ENCODE data around the gene BSCL2.
"Not testable (repeated sequence)": the region's sequence is repeated elsewhere in the genome, so short reads cannot be mapped to it uniquely, and the experiment has no call there.

Gene BSCL2

DNA sequence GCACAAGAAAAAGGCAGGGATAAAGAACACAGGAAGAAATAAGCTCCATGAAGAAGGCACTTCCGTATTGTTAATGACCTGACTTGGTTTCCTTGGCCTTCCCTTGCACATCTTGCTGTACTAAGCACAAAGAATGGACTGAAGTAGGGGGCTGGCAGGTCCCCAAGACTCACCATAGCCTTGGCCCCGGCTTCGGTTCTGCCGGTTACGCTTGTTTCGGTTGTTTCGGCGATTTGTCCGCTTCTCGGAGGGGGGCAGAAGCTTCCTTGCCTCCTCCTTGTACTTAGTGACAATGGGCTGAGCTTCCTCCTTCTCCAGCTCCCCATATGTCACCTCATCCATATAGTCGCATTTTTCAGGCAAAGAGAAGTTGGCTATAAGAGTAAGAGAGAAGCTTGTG lies 9.6 kb upstream of the BSCL2 start:
- FAIRE-seq, result no peak

DNA sequence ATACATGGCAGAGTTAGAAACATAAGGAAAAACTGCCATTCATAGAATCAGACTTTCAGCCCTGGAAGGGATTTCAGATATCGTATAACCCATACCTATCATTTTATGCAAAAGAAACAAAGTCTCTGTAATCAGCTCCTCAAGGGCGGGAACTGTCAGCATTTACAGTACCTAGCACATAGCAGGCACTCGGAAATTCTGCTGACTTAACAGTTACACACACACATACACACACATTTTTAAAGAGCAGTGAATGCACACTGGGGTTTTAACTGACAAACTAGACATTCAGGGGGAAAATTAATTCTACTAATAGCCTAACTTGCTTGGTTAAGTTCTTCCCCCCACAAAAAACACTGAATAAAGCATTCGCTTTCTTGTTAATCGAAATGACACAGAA lies 9.0 kb upstream of the BSCL2 start:
- no peak for FAIRE-seq

DNA sequence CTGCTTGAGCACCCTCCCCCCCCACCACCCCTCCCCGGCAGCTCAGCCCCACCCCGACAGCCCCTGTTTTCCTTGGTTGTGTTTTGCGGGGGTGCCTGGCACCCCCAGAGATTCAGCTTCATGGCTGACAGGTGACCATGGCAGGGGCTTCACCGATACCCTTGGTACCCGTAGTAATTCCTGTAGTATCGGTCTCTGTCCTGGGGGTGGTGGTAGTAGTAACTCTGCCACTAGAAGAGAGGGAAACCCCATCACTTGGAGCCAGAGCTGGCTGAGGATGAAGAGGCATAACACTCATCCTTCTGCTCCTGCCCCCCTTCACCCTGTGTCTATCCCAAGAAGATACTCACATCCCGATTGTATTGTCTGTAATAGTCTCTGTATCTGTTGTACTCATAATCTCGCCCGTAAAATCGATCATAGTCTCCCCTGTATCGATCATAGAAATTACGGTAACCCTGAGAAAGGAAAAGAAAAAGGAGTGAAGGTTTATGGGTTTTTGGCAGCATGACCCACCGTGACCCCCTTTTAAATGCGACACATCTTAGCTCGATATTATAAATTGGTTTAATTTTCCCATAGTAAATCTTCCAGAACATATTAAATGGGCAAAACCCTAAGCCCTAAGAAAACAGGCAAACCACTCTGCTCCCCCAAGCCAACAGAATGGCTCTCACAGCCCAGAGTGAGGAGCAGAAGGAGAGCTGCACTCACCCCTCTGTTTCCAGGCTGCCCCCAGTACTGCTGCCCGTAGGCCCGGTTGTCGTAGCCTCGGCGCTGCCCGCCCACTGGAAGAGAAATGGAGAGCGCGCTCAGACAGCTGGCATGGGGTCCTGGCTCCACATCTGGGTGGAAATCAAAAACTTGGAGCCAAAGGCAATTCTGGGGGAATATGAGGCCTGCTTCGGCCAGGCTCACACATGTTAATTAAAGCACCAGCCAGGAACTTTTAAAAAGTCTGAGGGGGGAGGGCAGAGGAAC lies 8.2 kb upstream of the BSCL2 start:
- FAIRE-seq, result no peak

DNA sequence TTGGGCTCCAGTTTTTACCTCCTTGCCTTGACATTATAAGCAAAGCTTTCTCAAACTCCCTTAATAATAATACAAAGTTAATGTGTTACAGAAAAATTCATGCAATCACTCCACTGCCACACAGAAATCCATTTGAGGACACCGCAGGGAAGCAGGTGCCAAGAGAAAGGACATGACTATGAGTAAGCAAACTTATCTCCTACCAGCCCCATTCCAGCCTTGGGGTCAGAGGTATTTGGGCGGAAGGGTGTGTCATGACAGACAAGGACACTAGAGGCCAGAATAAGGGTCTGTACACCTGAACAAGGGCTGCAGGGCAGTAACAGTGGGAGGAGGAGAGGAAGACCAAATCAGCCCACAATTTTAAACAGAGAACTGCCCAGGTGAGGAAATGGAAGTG lies 6.1 kb upstream of the BSCL2 start:
- no peak for FAIRE-seq

DNA sequence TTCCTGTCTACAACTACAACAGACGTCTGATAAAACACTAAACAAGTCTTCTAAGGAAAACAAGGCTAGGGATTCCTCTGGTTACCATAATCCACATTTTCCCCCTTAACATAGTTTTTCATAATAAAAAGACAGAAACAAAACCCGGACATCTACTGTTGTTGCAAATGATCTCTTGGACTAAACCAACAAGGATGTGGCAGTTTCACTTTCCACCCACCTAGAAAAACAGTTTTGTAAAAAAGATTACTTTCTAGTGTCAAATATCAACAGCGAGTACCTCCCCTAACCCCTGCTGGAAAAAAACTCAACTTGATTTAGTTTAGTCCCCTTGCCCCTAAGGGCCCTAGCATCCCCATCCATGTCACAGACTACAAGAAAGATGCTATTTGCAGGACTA lies 5.6 kb upstream of the BSCL2 start:
- no peak for FAIRE-seq

DNA sequence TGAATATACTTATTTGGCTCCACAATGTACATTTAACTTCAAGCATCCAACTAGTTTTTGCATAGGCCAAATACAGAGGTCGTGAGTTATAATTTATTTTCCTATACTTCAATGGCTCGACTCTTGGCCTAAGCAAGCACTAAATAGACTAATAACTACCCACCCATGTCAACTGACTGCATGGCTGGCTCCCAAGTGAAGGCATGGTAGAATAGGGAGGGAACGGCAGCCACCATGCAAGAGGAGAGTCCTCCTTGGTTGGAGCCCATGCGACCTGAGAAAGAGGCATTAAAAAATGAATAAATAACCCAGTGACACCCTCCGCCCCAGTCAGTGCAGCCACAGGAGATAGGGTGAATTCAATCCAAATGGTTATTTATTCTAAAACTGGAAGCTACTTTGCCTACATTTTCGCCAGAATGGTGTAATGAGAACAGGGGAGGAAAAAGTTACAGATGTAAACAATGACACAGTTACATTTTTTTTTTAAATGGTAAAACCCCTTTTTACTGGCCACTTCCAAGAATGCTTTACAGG lies 5.1 kb upstream of the BSCL2 start:
- FAIRE-seq, result no peak

DNA sequence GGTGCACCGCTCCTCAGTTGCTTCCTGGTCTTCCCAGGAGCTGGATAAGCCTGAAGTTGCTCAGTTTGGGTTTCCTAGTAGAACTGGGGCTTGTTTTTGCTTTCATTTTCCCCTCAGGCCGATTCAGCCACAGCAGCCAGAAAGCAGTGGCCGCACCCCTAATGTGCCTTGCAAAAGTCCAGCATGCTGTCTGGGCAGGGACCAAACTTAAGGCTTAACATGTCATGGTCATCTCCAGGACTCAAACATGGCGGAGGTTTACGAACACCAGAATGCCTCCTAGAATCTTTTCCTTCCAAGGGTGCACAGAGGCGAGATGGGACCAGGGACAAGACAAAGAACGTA lies 2.7 kb upstream of the BSCL2 start:
- no peak for FAIRE-seq

DNA sequence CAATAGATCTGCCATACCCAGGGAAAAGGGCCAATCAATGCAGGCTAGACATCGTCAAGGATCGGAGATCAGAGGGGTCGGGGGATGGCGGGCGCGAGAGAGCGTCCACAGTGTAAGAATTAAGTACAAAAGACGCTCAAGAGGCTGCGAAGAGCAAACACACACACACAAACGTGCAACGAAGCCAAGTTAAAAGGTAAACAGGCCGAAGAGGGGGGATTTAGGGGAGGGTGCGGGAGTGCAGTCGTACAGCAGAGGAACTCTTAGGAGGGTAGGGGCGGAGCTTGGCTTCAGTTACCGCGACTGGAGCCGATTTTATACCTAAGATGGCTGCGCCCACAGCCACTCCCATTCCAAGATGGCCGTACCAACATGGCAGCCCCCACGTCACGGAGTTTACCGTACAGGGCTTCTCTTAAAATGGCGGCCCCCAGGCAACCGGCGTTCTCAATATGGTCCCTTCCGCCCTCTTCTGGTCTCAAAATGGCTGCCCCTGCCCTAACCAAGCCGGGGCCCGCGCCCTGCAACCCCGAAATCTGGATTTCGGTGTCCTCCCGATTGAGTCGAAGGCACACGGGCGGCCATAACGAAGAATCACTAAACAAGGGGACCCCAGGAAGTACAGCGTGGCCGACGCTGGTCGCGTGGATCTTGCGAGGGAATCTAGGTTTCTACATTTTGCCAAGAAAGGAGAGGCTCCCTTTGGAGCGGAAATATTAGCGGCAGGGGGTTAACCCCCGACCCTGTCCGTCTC lies 2.2 kb upstream of the BSCL2 start:
- no peak for FAIRE-seq

DNA sequence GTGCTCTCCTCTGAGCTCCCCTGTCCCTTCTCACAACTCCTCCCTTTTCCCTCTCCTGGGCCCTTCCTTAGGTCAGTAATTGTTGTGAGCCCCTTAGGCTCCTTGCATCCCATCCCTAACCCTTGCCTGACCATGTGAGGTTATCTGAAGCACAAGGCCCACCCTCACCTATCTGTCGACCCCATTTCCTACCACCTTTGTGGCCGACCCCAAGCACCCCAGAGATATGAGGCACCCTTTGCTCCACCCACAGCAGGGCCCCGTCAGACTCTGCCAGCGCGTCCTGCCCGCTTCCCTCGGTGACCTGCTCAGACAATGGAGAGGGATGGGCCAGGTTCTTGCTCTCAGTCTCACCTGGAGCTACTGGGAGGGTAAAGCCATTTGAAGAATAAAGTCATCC lies 1.6 kb upstream of the BSCL2 start:
- FAIRE-seq, result no peak

DNA sequence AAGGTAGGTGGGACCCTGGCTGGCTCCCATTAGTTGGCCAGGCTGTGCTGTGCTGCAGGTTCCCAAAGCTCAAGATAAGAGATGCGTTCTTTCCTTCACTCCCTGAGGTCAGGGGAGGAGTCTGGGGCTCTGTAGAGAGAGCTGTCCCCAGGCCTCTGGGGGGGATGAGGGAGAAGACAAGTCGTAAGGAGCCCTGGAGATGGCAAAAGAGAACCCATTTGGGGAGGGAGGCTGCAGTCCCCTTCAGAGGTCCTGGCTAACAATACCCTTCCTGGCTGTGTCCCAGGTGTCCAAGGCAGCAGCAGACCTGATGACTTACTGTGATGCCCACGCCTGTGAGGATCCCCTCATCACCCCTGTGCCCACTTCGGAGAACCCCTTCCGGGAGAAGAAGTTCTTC lies 1.2 kb upstream of the BSCL2 start:
- no peak for FAIRE-seq

DNA sequence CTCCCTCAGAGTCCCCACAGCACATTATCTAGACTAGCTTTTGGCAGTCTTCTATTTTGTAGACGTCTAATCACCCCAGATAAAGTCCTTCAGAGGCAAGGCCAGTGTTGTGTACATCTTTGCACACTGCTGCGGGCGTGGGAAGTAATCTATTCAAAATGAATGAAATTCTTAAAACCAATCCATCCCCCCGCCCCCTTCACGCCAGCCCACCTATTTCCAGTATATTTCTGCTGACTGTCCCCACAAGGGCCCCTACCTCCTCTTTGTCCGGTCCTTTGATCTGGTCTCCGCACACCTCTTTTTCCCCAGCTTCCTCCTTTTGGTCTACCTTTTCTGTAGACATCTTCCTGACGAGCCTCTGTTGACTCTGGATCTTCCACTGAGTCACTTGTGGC lies 375 bp downstream of the BSCL2 start:
- FAIRE-seq, result no peak

DNA sequence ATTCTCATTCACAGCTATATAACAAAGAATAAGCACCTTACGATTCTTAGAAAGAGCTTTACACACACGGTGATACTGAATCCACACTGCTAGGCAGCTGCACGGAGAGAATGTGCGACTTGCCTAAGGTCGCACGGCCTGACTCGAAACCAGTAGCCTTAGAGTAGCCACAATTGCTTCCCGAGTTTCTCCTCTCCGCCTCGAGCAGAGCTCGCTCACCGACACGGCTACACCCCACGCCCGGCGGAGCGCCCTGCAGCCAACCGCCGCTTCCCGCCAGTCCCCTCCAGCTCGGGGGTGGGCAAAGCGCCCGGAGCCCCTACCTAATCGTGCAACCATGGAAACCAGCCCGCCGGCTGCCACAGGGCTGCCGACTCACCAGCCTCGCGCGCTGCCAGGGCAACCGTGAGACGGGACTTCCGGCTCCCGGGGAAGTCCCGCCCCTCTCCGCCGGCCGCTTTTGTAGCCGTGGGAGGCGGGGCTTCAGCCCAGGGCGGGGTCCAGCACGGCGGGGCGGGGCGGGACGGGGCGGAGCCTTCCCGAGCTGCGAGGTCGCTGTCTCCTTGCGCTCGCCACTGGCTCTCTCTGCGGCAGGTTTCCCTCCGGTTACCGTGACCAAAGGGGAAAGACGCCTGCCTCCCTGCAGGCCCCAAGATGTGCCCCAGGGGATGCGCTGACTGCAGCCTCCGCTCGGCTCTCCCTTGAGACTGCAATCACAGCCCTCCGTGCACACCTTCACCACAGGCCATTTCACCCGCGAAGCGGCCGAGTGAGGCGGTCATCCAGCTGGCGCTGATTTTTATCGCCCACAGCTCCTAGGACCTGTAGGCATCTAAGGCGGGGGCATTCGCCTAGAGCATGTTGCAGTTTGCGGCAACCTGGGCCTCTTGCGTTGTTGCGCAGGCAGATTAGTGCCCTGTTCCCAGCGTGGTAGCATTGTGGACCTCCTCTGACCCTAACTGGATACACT lies 1.1 kb downstream of the BSCL2 start:
- FAIRE-seq, result no peak

DNA sequence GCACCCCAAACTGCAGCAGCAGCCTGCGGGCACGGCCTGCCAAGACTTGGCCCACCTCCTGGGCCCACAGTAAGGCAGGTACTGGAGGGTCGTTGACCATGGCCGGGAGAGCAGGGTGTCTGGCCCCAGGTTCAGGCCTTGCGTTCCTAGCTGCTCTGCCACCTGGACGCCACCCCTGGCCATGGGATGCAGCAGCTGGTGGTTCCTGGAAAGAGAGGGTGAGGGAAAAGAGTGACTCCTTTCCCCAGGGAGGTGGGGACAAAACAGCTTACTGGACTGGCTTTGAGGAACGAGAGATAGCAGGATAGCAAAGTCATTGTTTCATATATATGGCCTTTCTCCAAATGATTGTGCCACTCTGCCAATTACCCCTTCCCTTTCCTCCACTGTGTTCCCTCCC lies 1.8 kb downstream of the BSCL2 start:
- FAIRE-seq, result no peak

DNA sequence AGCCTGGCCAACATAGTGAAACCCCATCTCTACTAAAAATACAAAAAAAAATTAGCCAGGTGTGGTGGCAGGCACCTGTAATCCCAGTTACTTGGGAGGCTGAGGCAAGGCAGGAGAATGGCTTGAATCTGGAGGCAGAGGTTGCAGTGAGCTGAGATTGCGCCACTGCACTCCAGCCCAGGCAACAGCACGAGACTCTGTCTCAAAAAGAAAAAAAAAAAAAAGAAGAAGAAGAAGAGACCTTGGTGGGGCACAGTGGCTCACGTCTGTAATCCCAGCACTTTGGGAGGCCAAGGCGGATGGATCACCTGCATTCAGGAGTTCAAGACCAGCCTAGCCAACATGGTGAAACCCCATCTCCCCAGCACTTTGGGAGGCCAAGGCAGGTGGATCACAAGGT lies 3.3 kb downstream of the BSCL2 start:
- FAIRE-seq, result not testable (repeated sequence)

DNA sequence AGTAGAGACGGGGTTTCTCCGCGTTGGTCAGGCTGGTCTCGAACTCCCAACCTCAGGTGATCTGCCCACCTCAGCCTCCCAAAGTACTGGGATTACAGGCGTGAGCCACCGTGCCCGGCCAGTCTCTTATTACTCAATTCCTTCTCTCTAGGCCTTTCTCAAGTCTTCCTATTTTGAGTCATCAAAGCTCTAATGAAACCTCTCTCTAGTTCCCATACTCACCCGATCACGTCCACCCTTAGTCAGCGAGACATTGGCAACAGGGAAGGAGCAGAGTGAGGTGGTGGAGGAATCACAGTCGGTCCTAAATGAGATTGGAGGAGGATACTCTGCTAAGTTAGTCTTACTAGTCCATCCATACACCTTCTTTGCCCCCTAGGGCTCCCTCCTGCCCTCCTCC lies 5.0 kb downstream of the BSCL2 start:
- FAIRE-seq, result no peak

DNA sequence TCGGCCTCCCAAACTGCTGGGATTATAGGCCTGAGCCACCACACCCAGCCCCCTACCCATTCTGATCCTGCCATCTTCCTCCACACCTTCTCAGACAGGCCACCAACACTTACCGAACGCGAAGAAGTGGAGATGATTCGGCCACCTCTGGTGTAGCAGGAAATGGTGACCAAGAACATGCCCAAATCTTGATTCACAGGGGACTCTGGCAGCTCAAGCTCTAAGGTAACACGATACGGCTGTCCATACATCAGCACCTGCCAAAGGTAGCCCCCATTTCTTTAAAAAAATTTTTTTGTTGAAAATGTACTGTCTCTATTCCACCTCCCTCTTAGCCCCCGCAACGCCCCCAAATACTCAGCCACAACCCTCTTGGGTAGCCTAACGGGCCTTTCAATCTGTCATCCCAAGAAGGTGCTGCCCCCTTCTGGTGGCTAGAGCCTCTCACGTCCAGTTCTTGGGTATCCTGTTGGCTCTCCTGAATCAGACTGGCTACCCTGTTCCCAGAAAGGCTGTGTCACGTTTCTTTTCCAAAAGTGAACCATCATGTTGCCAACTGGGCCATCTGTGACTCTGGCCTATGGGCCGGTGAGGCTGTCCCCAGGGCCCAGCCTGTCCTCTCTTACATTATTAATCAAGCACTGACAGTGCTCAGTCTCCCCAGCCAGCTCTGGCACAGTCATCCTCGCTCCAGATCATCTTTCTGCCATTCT lies 12.6 kb downstream of the BSCL2 start:
- no peak for FAIRE-seq

DNA sequence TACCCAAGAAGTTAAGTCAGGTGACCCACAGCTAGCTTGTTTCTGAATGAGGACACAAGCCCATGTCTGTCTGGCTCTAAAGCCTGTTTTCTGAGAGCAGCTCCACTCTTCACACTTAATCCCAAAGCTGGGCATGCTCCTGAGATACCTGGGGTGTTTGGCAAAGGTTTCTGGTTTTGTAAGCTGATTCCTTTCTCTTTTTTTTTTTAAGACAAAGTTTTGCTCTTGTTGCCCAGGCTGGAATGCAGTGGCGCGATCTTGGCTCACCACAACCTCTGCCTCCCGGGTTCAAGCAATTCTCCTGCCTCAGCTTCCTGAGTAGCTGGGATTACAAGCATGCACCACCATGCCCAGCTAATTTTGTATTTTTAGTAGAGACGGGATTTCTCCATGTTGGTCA lies 13.6 kb downstream of the BSCL2 start:
- FAIRE-seq, result not testable (repeated sequence)

DNA sequence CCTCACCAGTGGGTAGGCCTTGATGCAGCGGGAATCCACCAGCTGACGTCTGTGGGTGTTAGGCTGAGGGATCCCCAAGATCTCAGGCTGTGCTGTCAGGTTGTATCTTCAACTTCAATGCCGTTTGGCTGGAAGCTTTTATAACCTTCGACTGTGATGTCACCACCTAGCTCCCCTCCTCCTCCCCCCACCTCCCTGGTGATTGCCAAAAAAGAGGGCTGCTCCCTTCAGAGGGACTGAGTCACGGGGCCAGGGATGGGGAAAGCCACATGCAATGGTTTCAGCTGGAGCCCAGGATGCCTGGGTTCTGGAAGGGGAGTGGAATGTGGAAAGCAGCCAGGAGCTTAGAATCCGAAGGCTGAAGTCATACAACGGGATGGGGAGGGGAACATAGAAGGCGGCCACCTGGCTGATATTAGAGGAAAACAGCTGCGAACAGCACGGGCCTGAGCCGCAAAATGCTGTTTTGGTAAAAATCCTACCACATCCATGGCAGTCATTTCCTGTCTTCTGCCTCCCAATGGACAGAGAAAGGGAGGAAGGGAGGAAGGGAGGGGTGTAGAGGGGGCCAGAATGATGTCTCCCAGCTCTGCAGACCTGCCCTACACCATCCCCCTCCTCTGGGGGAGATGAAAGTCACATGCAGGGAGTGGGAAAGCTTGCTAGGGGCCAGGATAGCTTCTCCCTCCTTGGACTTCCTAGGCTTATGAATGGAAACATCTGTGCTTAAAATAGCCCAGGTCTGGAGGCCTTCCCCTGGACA lies 17.6 kb downstream of the BSCL2 start, which contains the start of gene LRRN4CL:
LRRN4CL (minus strand) TSS at position 110 of the 763 bp plus-strand sequence. CDS start 1,022 bp downstream, outside the sequence.
- no peak for FAIRE-seq

DNA sequence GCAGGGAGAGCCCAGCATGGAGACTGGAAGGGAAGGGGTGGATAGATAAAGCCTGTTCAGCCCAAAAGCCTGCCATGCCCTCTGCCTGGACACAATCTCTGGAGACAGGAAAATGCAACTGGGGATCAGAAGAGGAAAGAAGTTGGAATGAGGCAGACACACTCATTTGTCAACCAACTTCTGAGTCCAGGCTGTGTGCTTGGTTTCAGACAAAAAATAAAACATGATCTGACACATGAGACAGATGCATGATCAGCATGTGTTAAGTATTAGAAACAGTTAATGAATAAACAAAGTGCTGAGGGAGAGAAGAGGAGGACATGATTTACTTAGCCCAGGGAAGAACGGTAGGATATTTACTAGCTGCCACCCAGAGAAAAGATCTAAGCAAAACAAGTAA lies 18.7 kb downstream of the BSCL2 start:
- no peak for FAIRE-seq

DNA sequence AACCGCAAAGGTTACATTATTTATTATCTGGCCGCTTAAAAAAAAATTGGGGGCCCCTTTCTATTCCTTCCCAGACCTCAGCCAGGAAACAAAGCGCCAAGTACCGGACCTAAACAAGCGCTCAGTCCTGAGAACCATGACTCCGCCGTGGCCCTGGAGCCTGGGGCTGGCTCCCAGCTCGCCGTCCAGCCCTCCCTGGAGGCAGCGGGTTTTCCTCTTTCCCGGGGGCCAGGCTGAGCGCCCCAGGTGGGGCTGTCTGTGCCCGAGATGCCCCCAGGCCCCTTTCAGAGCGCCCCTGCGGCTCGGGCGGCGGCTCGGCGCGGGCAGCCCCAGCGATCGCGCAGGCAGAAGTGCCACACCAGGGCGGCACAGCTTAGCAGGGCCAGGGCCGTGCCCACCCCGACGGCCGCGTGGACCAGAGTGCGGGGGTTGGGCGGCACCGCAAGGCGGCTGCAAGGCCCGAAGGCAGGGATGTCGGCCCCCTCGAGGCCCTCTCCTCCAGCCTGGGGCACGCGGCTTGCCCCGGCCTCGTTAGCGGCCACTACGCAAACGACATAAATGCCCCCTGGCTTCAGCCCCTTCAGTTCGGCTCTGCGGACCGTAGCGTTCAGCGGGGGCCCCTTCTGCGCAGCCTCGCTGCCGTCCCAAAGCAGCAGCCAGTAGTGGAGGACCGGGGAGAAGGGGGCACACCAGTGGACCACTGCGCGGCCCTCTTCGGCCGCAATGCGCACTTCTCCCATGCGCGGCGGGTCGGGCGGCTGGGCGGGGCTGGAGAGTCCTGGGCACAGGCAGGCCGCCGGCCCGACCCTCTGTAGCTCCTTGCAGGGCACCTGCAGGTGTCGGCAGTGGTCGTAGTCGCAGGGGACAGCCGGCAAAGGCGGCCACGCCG lies 19.5 kb downstream of the BSCL2 start:
- FAIRE-seq, result no peak

Measured in colon (tissue), 2 donors.